HEK293T (cell line): ENCODE measurements around the gene PGR.

Source experiments
- FOXK2 ChIP-seq: fragments of 450-650 bp; IDR thresholded peaks from 2 replicates; pipeline ENCODE4 v1.6.1; 2016; ENCODE audit warnings: mild to moderate bottlenecking
- L3MBTL2 ChIP-seq: fragments of 450-650 bp; conservative IDR thresholded peaks from 2 replicates; pipeline ENCODE4 v1.6.1; 2016; ENCODE audit warnings: mild to moderate bottlenecking
- SP1 ChIP-seq: fragments of 450-650 bp; IDR thresholded peaks from 2 replicates; pipeline ENCODE4 v1.6.1; 2017

DNA sequence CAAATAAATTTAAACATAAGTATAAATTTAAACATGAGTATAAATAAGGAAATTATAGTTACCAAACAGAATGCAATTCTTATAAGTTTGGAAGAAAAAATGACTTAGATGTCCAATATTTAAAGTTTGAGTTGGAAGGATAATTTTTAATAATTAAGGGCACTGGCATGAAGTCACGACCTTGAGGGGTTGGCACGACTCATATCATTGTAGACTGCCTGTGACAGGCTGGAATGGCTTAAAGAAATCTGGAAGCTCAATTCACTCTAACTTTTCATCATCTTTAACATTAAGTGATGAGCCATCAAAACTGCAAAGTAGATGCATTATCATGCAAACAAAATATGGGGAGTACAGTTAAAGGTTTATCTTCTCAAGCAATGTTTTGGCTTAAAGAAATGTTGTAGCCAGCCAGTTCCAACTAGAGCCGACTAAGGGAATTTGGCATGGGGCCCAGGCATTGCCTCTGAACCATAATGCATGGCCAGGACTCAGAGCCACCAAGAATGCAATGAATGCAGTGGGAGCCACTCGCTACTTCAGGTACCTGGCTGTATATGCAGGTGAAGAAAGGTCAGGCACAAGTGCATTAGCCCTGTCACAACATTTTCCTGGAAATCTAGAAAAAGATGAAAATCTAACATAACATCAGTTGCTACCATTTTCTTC lies 33.4 kb downstream of the PGR start:
- TF ChIP-seq FOXK2 = no peak
- no peak for TF ChIP-seq L3MBTL2
- TF ChIP-seq SP1 = no peak
